Measurements from ENCODE around the gene SERPINB10. TPM values are rescaled to one million over a fixed set of nuclear protein-coding genes. Genes with fewer than 3 reads are reported as not detected.
A peak's percentile ranks its signal among the peaks of the same experiment; 100 is the strongest.

Gene SERPINB10
- polyA plus RNA-seq, 3 donors: 1.3 to 2.0 (median 1.3) TPM

DNA sequence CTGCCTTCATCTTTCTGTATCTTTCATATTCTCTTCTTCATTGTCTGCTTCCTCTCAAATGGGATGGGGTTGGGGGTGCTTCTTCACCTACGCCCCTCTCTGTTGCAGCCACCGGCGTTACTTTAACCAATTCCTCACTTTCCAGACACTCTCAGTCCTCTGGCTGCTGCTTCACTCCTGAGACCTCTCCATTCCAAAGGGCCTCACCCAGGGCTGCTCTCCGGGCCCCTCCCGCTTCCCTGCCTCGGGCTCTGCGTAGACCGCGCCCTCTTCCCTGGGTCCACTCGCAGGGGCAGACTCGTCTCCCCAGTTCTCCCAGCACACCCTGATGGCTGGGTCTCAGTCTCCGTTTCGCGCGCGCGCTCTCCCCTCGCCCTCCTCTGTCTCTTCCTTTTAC is 63.0 kb downstream of the SERPINB10 start:
- Histone ChIP-seq H3K4me3 (replicated peaks in 1 of 3; ENCODE audit: low read depth in 2 of 3, low read length in 3 of 3) (peak overlapping the region; percentile 55 to 94 (median 81)), H4K20me1 (ENCODE audit: insufficient read depth, low read length) (peaks cover 4% of the 10 kb centered on the region), H2AFZ (ENCODE audit: insufficient read depth, low read depth, low read length, poor library complexity, severe bottlenecking) (peak overlapping the region; percentile 70), H3K79me2 (ENCODE audit: insufficient read depth, low read length) (peaks cover 74% of the 10 kb centered on the region), H3K27ac (ENCODE audit: low read depth in 1 of 2, low read length in 2 of 2) (peak overlapping the region; percentile 95 to 98), H3K36me3 (replicated peaks in 1 of 2; ENCODE audit: control insufficient read depth in 1 of 2, insufficient read depth in 2 of 2, low read length in 2 of 2) (no peaks in the 10 kb centered on the region), H3K4me1 (ENCODE audit: control insufficient read depth in 1 of 2, insufficient read depth in 2 of 2, low read length in 2 of 2) (peaks cover 68 to 73% of the 10 kb centered on the region in 2 donors), H3K9me3 (replicated peaks in 1 of 2; ENCODE audit: control insufficient read depth in 1 of 2, insufficient read depth in 1 of 2, low read length in 2 of 2) (no peaks in the 10 kb centered on the region), H3K27me3 (ENCODE audit: control insufficient read depth in 2 of 2, insufficient read depth in 2 of 2, low read length in 2 of 2) (no peaks in the 10 kb centered on the region), H3K9ac (ENCODE audit: insufficient read depth, low read length, poor library complexity, severe bottlenecking) (peak overlapping the region; percentile 97), H3K4me2 (replicated peaks; ENCODE audit: extremely low read depth, low read length, poor library complexity, severe bottlenecking) (peak overlapping the region; percentile 83)
- DNase-seq: no peak
- Mint-ChIP-seq H3K36me3 (peaks cover 2 to 4% of the 10 kb centered on the region in 2 donors), H3K27ac (peak overlapping the region; percentile 95 to 99 (median 98)), H3K9me3 (no peaks in the 10 kb centered on the region), H3K27me3 (ENCODE audit: low read depth in 3 of 3) (peaks cover 0 to 2% (median 0%) of the 10 kb centered on the region in 3 donors), H3K4me3 (peak overlapping the region; percentile 91 to 98), H3K4me1 (peaks cover 87% of the 10 kb centered on the region)
- 39% methylated on average over 15 of the region's 18 CpGs for WGBS (ENCODE audit: insufficient coverage)
- intact Hi-C loops (cut with micrococcal nuclease): loop anchor here (10.0 kb wide), 3 partner anchors 456 to 1256 kb away; partner anchors contain the start of genes PHLPP1 (in 1 of the 2) and VPS4B (in 1 of the 2)
- TF ChIP-seq, protein P1, sequence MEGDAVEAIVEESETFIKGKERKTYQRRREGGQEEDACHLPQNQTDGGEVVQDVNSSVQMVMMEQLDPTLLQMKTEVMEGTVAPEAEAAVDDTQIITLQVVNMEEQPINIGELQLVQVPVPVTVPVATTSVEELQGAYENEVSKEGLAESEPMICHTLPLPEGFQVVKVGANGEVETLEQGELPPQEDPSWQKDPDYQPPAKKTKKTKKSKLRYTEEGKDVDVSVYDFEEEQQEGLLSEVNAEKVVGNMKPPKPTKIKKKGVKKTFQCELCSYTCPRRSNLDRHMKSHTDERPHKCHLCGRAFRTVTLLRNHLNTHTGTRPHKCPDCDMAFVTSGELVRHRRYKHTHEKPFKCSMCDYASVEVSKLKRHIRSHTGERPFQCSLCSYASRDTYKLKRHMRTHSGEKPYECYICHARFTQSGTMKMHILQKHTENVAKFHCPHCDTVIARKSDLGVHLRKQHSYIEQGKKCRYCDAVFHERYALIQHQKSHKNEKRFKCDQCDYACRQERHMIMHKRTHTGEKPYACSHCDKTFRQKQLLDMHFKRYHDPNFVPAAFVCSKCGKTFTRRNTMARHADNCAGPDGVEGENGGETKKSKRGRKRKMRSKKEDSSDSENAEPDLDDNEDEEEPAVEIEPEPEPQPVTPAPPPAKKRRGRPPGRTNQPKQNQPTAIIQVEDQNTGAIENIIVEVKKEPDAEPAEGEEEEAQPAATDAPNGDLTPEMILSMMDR (IDR thresholded peaks at IDR 0.05): no peak

DNA sequence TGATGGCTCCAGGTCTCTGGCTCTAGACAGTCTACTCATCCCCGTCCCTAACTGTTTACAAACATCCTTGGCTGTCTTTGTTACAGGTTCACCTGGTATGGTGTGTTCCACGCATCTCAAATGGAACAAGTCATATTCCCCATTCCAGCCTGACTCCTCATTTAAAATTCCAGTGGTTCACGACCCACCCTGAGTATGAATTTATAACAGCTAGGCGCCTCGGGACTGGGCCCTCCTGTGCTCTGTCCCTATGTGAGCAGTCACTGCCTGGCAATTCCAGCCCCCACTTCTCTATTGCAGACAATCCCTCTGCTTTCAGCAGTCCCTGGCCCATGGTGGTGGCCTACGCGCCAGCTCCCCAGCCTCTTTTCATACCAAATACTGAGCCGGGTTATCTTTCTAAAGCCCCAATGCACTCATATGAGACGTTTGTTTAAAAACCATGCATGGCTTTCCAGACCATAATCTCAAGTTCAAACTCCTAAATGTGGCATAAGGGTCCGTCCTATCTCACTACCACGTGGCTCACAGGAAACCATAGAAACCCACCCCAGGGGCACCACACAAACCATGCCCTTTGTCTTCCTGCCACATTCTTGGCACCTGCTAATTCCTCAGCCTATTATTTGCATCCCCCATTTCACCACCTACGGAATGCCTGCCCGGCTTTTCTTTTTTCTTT is 63.7 kb downstream of the SERPINB10 start:
- H3K9ac ChIP-seq (ENCODE audit: insufficient read depth, low read length, poor library complexity, severe bottlenecking): peak overlapping the region; percentile 97
- peaks cover 2 to 4% of the 10 kb centered on the region in 2 donors for H3K36me3 Mint-ChIP-seq
- peak overlapping the region; percentile 83 for H3K4me2 ChIP-seq (replicated peaks; ENCODE audit: extremely low read depth, low read length, poor library complexity, severe bottlenecking)

More for the DNA sequence above, 63.7 kb downstream of the SERPINB10 start:
- DNase-seq: peak in 1 of 3 donors; percentile 44
- no peaks in the 10 kb centered on the region for H3K9me3 Mint-ChIP-seq
- H3K27me3 Mint-ChIP-seq (ENCODE audit: low read depth in 3 of 3): peaks cover 0 to 2% (median 0%) of the 10 kb centered on the region in 3 donors
- peak overlapping the region; percentile 91 to 98 for H3K4me3 Mint-ChIP-seq
- Histone ChIP-seq H2AFZ (ENCODE audit: insufficient read depth, low read depth, low read length, poor library complexity, severe bottlenecking) (peak overlapping the region; percentile 70), H3K9me3 (replicated peaks in 1 of 2; ENCODE audit: control insufficient read depth in 1 of 2, insufficient read depth in 1 of 2, low read length in 2 of 2) (no peaks in the 10 kb centered on the region), H3K4me3 (replicated peaks in 1 of 3; ENCODE audit: low read depth in 2 of 3, low read length in 3 of 3) (peak overlapping the region; percentile 55 to 94 (median 81)), H3K4me1 (ENCODE audit: control insufficient read depth in 1 of 2, insufficient read depth in 2 of 2, low read length in 2 of 2) (peaks cover 73 to 80% of the 10 kb centered on the region in 2 donors), H3K79me2 (ENCODE audit: insufficient read depth, low read length) (peaks cover 80% of the 10 kb centered on the region), H3K36me3 (replicated peaks in 1 of 2; ENCODE audit: control insufficient read depth in 1 of 2, insufficient read depth in 2 of 2, low read length in 2 of 2) (no peaks in the 10 kb centered on the region), H3K27ac (ENCODE audit: low read depth in 1 of 2, low read length in 2 of 2) (peak overlapping the region; percentile 95 to 98), H4K20me1 (ENCODE audit: insufficient read depth, low read length) (peaks cover 4% of the 10 kb centered on the region), H3K27me3 (ENCODE audit: control insufficient read depth in 2 of 2, insufficient read depth in 2 of 2, low read length in 2 of 2) (no peaks in the 10 kb centered on the region)
- intact Hi-C loops (cut with micrococcal nuclease): loop anchor here (10.0 kb wide), 3 partner anchors 457 to 1257 kb away; partner anchors contain the start of genes PHLPP1 (in 1 of the 2) and VPS4B (in 1 of the 2)
- peaks cover 86% of the 10 kb centered on the region for H3K4me1 Mint-ChIP-seq
- TF ChIP-seq, protein P1 (IDR thresholded peaks at IDR 0.05): no peak
- 15% methylated on average over 11 of the region's 13 CpGs for WGBS (ENCODE audit: insufficient coverage)
- H3K27ac Mint-ChIP-seq: peak overlapping the region; percentile 95 to 99 (median 98)
